HepG2 (cell line): ENCODE data around the gene VPS26A. TPM values are rescaled to one million over a fixed set of nuclear protein-coding genes. Genes with fewer than 3 reads are reported as not detected.

Experiments used
- ATAC-seq: fragments of 200-7000 bp; cut with Tn5 transposase; 3 replicates; pipeline ENCODE4 v1.9.1; 2020; ENCODE audit warnings: mild to moderate bottlenecking, moderate library complexity
- BruUV-seq: library from RNA; stranded (reverse); fragments of 400-500 nt; replicated peaks from 2 replicates; lab custom pipeline; 2021; lab: Mats Ljungman, UMichigan
- CTCF ChIA-PET: fragments of 300-600 bp; formaldehyde crosslinking; extraction: SDS; loops from one replicate; lab custom pipeline; 2021; ENCODE audit warnings: low total read pairs, inconsistent platforms, low intra/inter-chr PET ratio; lab: Yijun Ruan, JAX
- POLR2A ChIA-PET: fragments of 350-600 bp; sonication (Branson Sonifier 250); formaldehyde crosslinking; loops from one replicate; lab custom pipeline; 2020; ENCODE audit warnings: antibody characterized with exemption, inconsistent platforms; lab: Yijun Ruan, JAX
- DNase-seq: peaks from one replicate; pipeline ENCODE4 v3.0.0-alpha.2; 2015; ENCODE audit warnings: low spot score
- FAIRE-seq: peaks from 3 replicates; lab custom pipeline; 2011; peaks lifted over from hg19 to GRCh38; lab: Jason Lieb, UNC
- H2AFZ ChIP-seq: one replicate; pipeline ENCODE4 v1.6.1; 2011; ENCODE audit warnings: low read length, inconsistent platforms
- H3K27ac ChIP-seq: fragments of 300-600 bp; 3 replicates; pipeline ENCODE4 v1.8.0; 2011; ENCODE audit warnings: mixed run types, mild to moderate bottlenecking, mixed read lengths, low read length, inconsistent platforms; ENCODE audit not compliant: insufficient read depth; ENCODE audit errors: extremely low read length
- H3K27me3 ChIP-seq, 2 experiments: fragments of 200-600 bp in 1 of 2; 2 replicates in 1 of 2; 3 replicates in 1 of 2; pipeline versions ENCODE4 v1.6.0 to v1.8.0; 2011; ENCODE audit warnings: low read length in 2 of 2, mild to moderate bottlenecking in 2 of 2, moderate library complexity in 2 of 2, inconsistent platforms in 1 of 2; ENCODE audit not compliant: insufficient read depth in 2 of 2, control insufficient read depth in 1 of 2
- H3K36me3 ChIP-seq, 2 experiments: fragments of 200-600 bp in 1 of 2; replicated peaks in 1 of 2; 2 replicates in 1 of 2; 3 replicates in 1 of 2; pipeline versions ENCODE4 v1.5.1 to v1.8.0; 2011; ENCODE audit warnings: low read length in 2 of 2, inconsistent platforms in 1 of 2; ENCODE audit not compliant: insufficient read depth in 2 of 2, control insufficient read depth in 1 of 2
- H3K4me1 ChIP-seq: 2 replicates; pipeline ENCODE4 v1.5.1; 2012; ENCODE audit warnings: low read length, inconsistent platforms; ENCODE audit not compliant: insufficient read depth
- H3K4me2 ChIP-seq: 2 replicates; pipeline ENCODE4 v1.6.0; 2011; ENCODE audit warnings: low read depth, low read length, inconsistent platforms
- H3K4me3 ChIP-seq, 3 experiments: fragments of 200-600 bp in 1 of 3; sonication (generic), shearing (Covaris generic) in 1 of 3; replicated peaks in 1 of 3; 2 replicates each; pipeline ENCODE4 v1.5.1; 2011 to 2016; ENCODE audit warnings: low read length in 3 of 3, inconsistent platforms in 2 of 3, low read depth in 2 of 3, mild to moderate bottlenecking in 2 of 3, control low read depth in 1 of 3, mixed read lengths in 1 of 3; ENCODE audit not compliant: insufficient read depth in 1 of 3
- H3K79me2 ChIP-seq: one replicate; pipeline ENCODE4 v1.6.1; 2011; ENCODE audit warnings: low read length, inconsistent platforms; ENCODE audit not compliant: insufficient read depth
- H3K9ac ChIP-seq: 2 replicates; pipeline ENCODE4 v1.6.0; 2011; ENCODE audit warnings: mild to moderate bottlenecking, low read depth, low read length, inconsistent platforms; ENCODE audit not compliant: insufficient read depth
- H3K9me3 ChIP-seq: 2 replicates; pipeline ENCODE4 v1.5.1; 2012; ENCODE audit warnings: mild to moderate bottlenecking, low read length
- H4K20me1 ChIP-seq: 2 replicates; pipeline ENCODE4 v1.6.0; 2011; ENCODE audit warnings: inconsistent platforms, mild to moderate bottlenecking, low read length, moderate library complexity; ENCODE audit not compliant: insufficient read depth
- AGO2 ChIP-seq: fragments of 200-400 bp; formaldehyde crosslinking; optimal IDR thresholded peaks from 2 replicates; pipeline ENCODE3; 2017; ENCODE audit warnings: mild to moderate bottlenecking, low read depth, low read length, moderate library complexity
- ARID3A ChIP-seq: IDR thresholded peaks from 2 replicates; pipeline ENCODE4 v1.6.1; 2012; ENCODE audit warnings: low read depth, low read length, improper control_type of control experiment
- CAMTA2 ChIP-seq: sonication (generic); formaldehyde crosslinking; IDR thresholded peaks from 2 replicates; pipeline ENCODE4 v1.4.0; 2020; ENCODE audit warnings: mild to moderate bottlenecking, missing genetic modification reagents, borderline replicate concordance
- HNRNPUL1 ChIP-seq: fragments of 200-400 bp; formaldehyde crosslinking; IDR thresholded peaks from 2 replicates; pipeline ENCODE4 v1.6.1; 2017; ENCODE audit warnings: low read depth, mild to moderate bottlenecking, low read length, moderate library complexity
- JARID2 ChIP-seq: sonication (generic); formaldehyde crosslinking; IDR thresholded peaks from 2 replicates; pipeline ENCODE4 v1.8.1; 2023; ENCODE audit warnings: missing genetic modification reagents, inconsistent platforms; ENCODE audit not compliant: insufficient replicate concordance
- JUN ChIP-seq: sonication (generic); formaldehyde crosslinking; IDR thresholded peaks from 2 replicates; pipeline ENCODE4 v1.4.0; 2020; ENCODE audit warnings: mild to moderate bottlenecking, missing genetic modification reagents
- KLF13 ChIP-seq: sonication (generic); formaldehyde crosslinking; IDR thresholded peaks from 2 replicates; pipeline ENCODE4 v1.4.0; 2020; ENCODE audit warnings: mild to moderate bottlenecking, missing genetic modification reagents
- MXD4 ChIP-seq: IDR thresholded peaks from 2 replicates; pipeline ENCODE4 v1.6.1; 2016; ENCODE audit warnings: mild to moderate bottlenecking, missing biosample characterization, missing genetic modification reagents
- MYNN ChIP-seq: sonication (generic); formaldehyde crosslinking; IDR thresholded peaks from 2 replicates; pipeline ENCODE4 v1.4.0; 2020; ENCODE audit warnings: mild to moderate bottlenecking, low read depth, missing genetic modification reagents
- ONECUT2 ChIP-seq: sonication (generic); formaldehyde crosslinking; IDR thresholded peaks from 2 replicates; pipeline ENCODE4 v1.4.0; 2020; ENCODE audit warnings: missing genetic modification reagents
- PRPF4 ChIP-seq: fragments of 200-400 bp; formaldehyde crosslinking; IDR thresholded peaks from 2 replicates; pipeline ENCODE4 v1.6.1; 2016; ENCODE audit warnings: low read length, low read depth; ENCODE audit not compliant: poor library complexity, severe bottlenecking
- RORA ChIP-seq: sonication (generic); formaldehyde crosslinking; IDR thresholded peaks from 2 replicates; pipeline ENCODE4 v1.5.0; 2020; ENCODE audit warnings: mild to moderate bottlenecking, missing genetic modification reagents, moderate library complexity
- U2AF1 ChIP-seq: fragments of 200-400 bp; formaldehyde crosslinking; optimal IDR thresholded peaks from 2 replicates; pipeline ENCODE3; 2017; ENCODE audit warnings: mild to moderate bottlenecking, low read depth, low read length
- U2AF2 ChIP-seq: fragments of 200-400 bp; formaldehyde crosslinking; IDR thresholded peaks from 2 replicates; pipeline ENCODE4 v1.6.1; 2017; ENCODE audit warnings: low read depth, mild to moderate bottlenecking, low read length
- YY1 ChIP-seq: IDR thresholded peaks from 2 replicates; pipeline ENCODE4 v1.6.1; 2011; ENCODE audit warnings: low read length, low read depth, moderate library complexity, mild to moderate bottlenecking; ENCODE audit not compliant: insufficient read depth, insufficient replicate concordance
- ZNF331 ChIP-seq: sonication (generic); formaldehyde crosslinking; IDR thresholded peaks from 2 replicates; pipeline ENCODE4 v1.4.0; 2020; ENCODE audit warnings: missing genetic modification reagents
- ZNF7 ChIP-seq: IDR thresholded peaks from 2 replicates; pipeline ENCODE4 v1.6.1; 2016; ENCODE audit warnings: missing biosample characterization, missing genetic modification reagents
- ZNF709 ChIP-seq: sonication (generic); formaldehyde crosslinking; IDR thresholded peaks from 2 replicates; pipeline ENCODE4 v1.5.0; 2020; ENCODE audit warnings: mild to moderate bottlenecking, missing genetic modification reagents
- ZNF747 ChIP-seq: sonication (generic); formaldehyde crosslinking; IDR thresholded peaks from 2 replicates; pipeline ENCODE4 v1.8.1; 2023; ENCODE audit warnings: missing genetic modification reagents, mild to moderate bottlenecking, borderline replicate concordance
- ZSCAN31 ChIP-seq: sonication (generic); formaldehyde crosslinking; IDR thresholded peaks from 2 replicates; pipeline ENCODE4 v1.5.0; 2020; ENCODE audit warnings: low read depth, mild to moderate bottlenecking, missing genetic modification reagents
- WGBS: methylation state at CpG from one replicate; pipeline ENCODE4 v1.1.6; 2017; ENCODE audit warnings: low lambda C conversion rate; 5-methylcytosine and 5-hydroxymethylcytosine counted together
- in situ Hi-C: cut with HindIII; loops from 2 replicates; pipeline ENCODE4 v1.10.0; 2017; ENCODE audit warnings: low pct_unique_long_range_greater_than_20kb; ENCODE audit not compliant: extremely low pct_ligation_motif_present
- intact Hi-C: fragments of 100-400 bp; cut with micrococcal nuclease; formaldehyde crosslinking; loops from one replicate; pipeline ENCODE4 v1.10.0; 2022; ENCODE audit not compliant: unreplicated experiment
- polyA plus RNA-seq, 8 experiments: library from polyadenylated mRNA; depleted of rRNA in 3 of 8; stranded (reverse) in 7 of 8; unstranded in 1 of 8; fragments of >200 nt; fragmentation: Illumina TruSeq in 4 of 8; extraction: Trizol in 4 of 8; gene quantifications; 2 replicates each; pipeline versions ENCODE4 v1.2.1 to v1.2.3, GENCODE V29; 2011 to 2016; ENCODE audit warnings: low read depth in 4 of 8, missing spikeins in 1 of 8, mixed read lengths in 1 of 8; ENCODE audit not compliant: insufficient read depth in 1 of 8
- total RNA-seq, 5 experiments: library from RNA; depleted of rRNA; stranded (reverse); fragments of >200 nt; fragmentation: Illumina TruSeq; extraction: Trizol; gene quantifications; 2 replicates each; pipeline ENCODE4 v1.2.3, GENCODE V29; 2016; ENCODE audit warnings: low read depth in 1 of 5

VPS26A gene
- total and polyA plus RNA-seq, 2 of the 13 experiments (the other 11 are each of a cell fraction or from before 2014, with no cell fraction given): 12.9 to 32.6 TPM

DNA sequence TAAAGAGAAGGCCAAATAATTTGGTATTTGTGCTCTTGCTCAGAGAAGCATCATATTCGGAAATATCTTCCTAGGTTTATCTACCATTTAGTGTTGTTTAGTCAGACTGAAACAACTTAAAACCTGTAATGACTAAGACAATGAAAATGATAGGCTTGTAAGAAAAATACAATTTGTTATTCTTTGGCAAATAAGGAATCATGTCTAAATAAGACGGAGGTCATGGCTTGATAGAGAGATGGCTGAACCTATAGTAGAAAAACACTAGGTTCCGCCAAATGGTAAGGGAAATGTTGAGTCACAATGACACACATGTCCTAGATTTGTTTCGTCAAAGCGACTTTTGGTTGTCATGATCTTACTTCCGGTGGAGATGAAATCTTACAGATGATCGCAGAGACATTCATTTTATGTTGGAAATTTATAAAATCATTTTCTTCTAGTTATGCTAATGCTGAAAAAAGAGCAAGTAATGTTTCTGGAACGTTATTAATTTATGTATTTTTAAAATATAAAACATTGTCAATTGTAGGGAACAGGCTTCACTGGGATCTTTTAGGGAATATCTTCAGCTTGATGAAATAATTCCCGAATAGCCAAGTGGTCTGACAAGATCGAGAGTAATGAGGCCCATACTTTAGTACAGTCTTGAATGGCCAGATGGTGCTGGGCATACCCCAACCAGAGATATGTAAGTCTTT lies 35.0 kb upstream of the VPS26A start:
- CTCF ChIA-PET: no interaction called here

More for the DNA sequence above, 35.0 kb upstream of the VPS26A start:
- H3K36me3 ChIP-seq: no peaks in the 10 kb centered on the region
- POLR2A ChIA-PET: no interaction called here
- no peak overlapping the region for H2AFZ ChIP-seq
- WGBS: 57% methylated on average over 10 of the region's 10 CpGs
- BruUV-seq: no TSS peak
- peaks cover 3 to 8% of the 10 kb centered on the region in 2 experiments; a peak in 4 of 5 replicates for H3K27me3 ChIP-seq
- intact Hi-C loops (no loop called here), in situ Hi-C loops (no loop called here)
- H3K27ac ChIP-seq: no peak overlapping the region
- DNase-seq: no peak
- no peak overlapping the region for H3K9ac ChIP-seq
- H3K4me2 ChIP-seq: no peak overlapping the region
- no peak for FAIRE-seq
- TF ChIP-seq ARID3A (no peak), PRPF4 (no peak), ZNF709 (CRISPR knock-in tag) (no peak), ONECUT2 (CRISPR knock-in tag) (no peak), ZNF331 (no peak), KLF13 (CRISPR knock-in tag) (no peak), U2AF2 (no peak), CAMTA2 (no peak), ZNF747 (CRISPR knock-in tag) (no peak), ZSCAN31 (CRISPR knock-in tag) (no peak), MYNN (no peak), HNRNPUL1 (no peak), ZNF7 (CRISPR knock-in tag) (no peak), YY1 (no peak), JUN (no peak), U2AF1 (no peak), JARID2 (CRISPR knock-in tag) (no peak), RORA (CRISPR knock-in tag) (no peak), AGO2 (no peak), MXD4 (CRISPR knock-in tag) (no peak)
- H4K20me1 ChIP-seq: no peaks in the 10 kb centered on the region
- no peak overlapping the region for H3K4me3 ChIP-seq
- peaks cover 14% of the 10 kb centered on the region; the same call in 1 of the 2 replicates for H3K4me1 ChIP-seq
- H3K9me3 ChIP-seq: no peaks in the 10 kb centered on the region
- H3K79me2 ChIP-seq: no peaks in the 10 kb centered on the region
- no peak for ATAC-seq
